ENCODE measurements around the gene RRM1. TPM values are rescaled to one million over a fixed set of nuclear protein-coding genes. Genes with fewer than 3 reads are reported as not detected.

The RRM1 gene
- total and polyA plus RNA-seq, 7 donors = 9.0 to 39.6 (median 28.5) TPM

GRCh38 chr11:4066910-4067309 is 27.7 kb upstream of the RRM1 start:
- intact Hi-C loops (cut with DNase I) = no loop called here
- TF ChIP-seq POLR2AphosphoS5 (IDR thresholded peaks at IDR 0.05) = no peak
- TF ChIP-seq, protein P1, sequence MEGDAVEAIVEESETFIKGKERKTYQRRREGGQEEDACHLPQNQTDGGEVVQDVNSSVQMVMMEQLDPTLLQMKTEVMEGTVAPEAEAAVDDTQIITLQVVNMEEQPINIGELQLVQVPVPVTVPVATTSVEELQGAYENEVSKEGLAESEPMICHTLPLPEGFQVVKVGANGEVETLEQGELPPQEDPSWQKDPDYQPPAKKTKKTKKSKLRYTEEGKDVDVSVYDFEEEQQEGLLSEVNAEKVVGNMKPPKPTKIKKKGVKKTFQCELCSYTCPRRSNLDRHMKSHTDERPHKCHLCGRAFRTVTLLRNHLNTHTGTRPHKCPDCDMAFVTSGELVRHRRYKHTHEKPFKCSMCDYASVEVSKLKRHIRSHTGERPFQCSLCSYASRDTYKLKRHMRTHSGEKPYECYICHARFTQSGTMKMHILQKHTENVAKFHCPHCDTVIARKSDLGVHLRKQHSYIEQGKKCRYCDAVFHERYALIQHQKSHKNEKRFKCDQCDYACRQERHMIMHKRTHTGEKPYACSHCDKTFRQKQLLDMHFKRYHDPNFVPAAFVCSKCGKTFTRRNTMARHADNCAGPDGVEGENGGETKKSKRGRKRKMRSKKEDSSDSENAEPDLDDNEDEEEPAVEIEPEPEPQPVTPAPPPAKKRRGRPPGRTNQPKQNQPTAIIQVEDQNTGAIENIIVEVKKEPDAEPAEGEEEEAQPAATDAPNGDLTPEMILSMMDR (IDR thresholded peaks at IDR 0.05) = no peak
- no peak for TF ChIP-seq POLR2A (IDR thresholded peaks at IDR 0.05)
- no peak for TF ChIP-seq EP300 (IDR thresholded peaks at IDR 0.05)
- no peak for DNase-seq
- Histone ChIP-seq H3K27ac (no peak overlapping the region), H3K36me3 (no peaks in the 10 kb centered on the region), H3K9me3 (no peaks in the 10 kb centered on the region), H3K4me3 (no peak overlapping the region), H3K4me1 (peaks cover 0 to 71% (median 50%) of the 10 kb centered on the region in 4 donors), H3K27me3 (no peaks in the 10 kb centered on the region)
- WGBS, 2 donors = 56 to 74% methylated on average over 5 of the region's 5 CpGs

DNA sequence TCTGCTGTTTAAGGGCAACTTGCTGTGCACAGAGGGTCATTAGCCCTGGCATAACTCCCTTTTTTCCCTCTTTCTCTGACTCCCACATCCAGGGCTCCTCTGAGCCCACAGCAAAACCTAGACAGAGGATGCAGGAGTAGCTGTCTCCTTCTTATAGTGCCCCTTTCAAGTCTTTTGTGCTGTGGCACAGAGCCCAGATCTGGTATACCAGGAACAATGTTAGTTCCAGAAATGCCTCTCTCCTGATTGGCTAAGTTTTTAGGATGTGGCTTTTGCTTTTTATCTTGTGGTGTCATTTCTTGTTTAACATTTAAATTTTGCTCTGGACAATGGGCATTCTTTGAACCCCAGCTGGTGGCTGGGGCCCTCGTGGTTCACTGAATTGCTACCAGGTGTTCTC is 25.6 kb upstream of the RRM1 start:
- TF ChIP-seq POLR2A (IDR thresholded peaks at IDR 0.05) (no peak), POLR2AphosphoS5 (IDR thresholded peaks at IDR 0.05) (no peak), EP300 (IDR thresholded peaks at IDR 0.05) (no peak)
- TF ChIP-seq, protein P1 (IDR thresholded peaks at IDR 0.05) = no peak
- peaks cover 0 to 4% (median 0%) of the 10 kb centered on the region in 4 donors for H3K36me3 ChIP-seq
- no peak overlapping the region for H3K4me3 ChIP-seq
- H3K27ac ChIP-seq = peak overlapping the region in 1 of 4 donors; percentile 5
- no peaks in the 10 kb centered on the region for H3K27me3 ChIP-seq
- DNase-seq = no peak
- no peaks in the 10 kb centered on the region for H3K9me3 ChIP-seq
- intact Hi-C loops (cut with DNase I) = no loop called here
- WGBS, 2 donors = 43 to 67% methylated on average over 1 of the region's 1 CpG
- peaks cover 0 to 65% (median 44%) of the 10 kb centered on the region in 4 donors for H3K4me1 ChIP-seq

DNA sequence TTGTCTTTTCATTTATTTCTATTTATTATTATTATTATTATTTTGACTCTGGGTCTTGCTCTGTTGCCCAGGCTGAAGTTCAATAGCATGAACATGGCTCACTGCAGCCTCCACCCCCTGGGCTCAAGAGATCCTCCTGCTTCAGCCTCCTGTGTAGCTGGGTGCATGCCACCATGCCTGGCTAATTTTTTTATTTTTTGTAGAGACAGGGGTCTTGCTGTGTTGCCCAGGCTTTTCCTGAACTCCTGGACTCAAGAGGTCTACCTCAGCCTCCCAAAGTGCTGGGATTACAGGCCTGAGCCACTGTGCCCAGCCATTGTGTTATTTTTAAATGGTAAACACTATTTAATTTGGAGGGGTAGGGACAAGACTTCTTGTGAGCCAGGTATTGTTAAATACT is 23.3 kb upstream of the RRM1 start:
- intact Hi-C loops (cut with DNase I) = no loop called here
- Histone ChIP-seq H3K4me3 (no peak overlapping the region), H3K4me1 (peaks cover 0 to 41% (median 20%) of the 10 kb centered on the region in 4 donors), H3K27me3 (no peaks in the 10 kb centered on the region), H3K36me3 (peaks cover 0 to 18% (median 2%) of the 10 kb centered on the region in 4 donors), H3K27ac (peak overlapping the region in 1 of 4 donors; percentile 2), H3K9me3 (no peaks in the 10 kb centered on the region)
- DNase-seq = no peak
- TF ChIP-seq POLR2A (IDR thresholded peaks at IDR 0.05) = no peak
- TF ChIP-seq POLR2AphosphoS5 (IDR thresholded peaks at IDR 0.05) = no peak
- no peak for TF ChIP-seq EP300 (IDR thresholded peaks at IDR 0.05)

- no peak for DNase-seq
- Histone ChIP-seq H3K4me1 (peaks cover 0 to 38% (median 19%) of the 10 kb centered on the region in 4 donors), H3K4me3 (no peak overlapping the region), H3K27me3 (no peaks in the 10 kb centered on the region), H3K9me3 (no peaks in the 10 kb centered on the region), H3K27ac (peak overlapping the region in 2 of 4 donors; percentile 2 to 44), H3K36me3 (peaks cover 0 to 18% (median 2%) of the 10 kb centered on the region in 4 donors)
- intact Hi-C loops (cut with DNase I) = loop anchor here (1.0 kb wide), 1 partner anchor 217 kb away; the partner anchor contains the start of gene STIM1
- no peak for TF ChIP-seq POLR2A (IDR thresholded peaks at IDR 0.05)
- TF ChIP-seq POLR2AphosphoS5 (IDR thresholded peaks at IDR 0.05) = no peak
- no peak for TF ChIP-seq EP300 (IDR thresholded peaks at IDR 0.05)
- TF ChIP-seq, protein P1 (IDR thresholded peaks at IDR 0.05) = no peak
Observed at GRCh38 chr11:4071914-4072313, 22.7 kb upstream of the RRM1 start.

DNA sequence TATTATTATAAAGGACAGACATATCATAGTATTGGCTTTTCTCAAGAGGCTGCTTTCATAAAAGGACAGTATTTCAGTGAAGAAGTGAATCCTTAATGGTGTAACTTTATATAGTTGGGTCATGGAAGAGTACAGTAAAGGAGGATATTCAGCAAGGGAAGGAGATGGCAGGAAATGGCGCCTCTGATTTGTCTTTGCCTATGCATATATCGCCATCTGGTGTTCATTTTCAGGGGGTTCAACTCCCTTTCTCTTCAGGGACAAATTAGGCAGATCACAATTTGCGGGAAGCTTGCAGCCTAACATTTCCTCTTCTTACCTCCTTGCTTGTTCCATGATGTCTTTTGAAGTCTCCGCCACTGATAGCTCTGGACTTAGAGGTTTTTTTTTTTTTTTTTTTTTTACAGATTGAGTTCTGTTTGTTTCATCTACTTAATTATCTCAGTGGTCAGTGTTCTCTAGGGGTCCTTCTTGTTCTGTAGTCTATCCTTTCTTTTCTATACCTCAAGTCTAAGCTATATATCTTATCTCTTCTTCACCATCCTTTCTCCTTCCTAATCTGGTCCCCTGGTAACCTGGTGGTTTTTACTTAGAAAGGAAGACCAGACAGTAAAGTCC is 21.8 kb upstream of the RRM1 start:
- H3K27me3 ChIP-seq = no peaks in the 10 kb centered on the region
- no peak for TF ChIP-seq EP300 (IDR thresholded peaks at IDR 0.05)
- TF ChIP-seq, protein P1 (IDR thresholded peaks at IDR 0.05) = peak; percentile 76 to 93 (median 81)
- TF ChIP-seq POLR2A (IDR thresholded peaks at IDR 0.05) = no peak
- peak in 3 of 4 donors; percentile 19 to 34 (median 24) for TF ChIP-seq POLR2AphosphoS5 (IDR thresholded peaks at IDR 0.05)
- peaks cover 0 to 38% (median 19%) of the 10 kb centered on the region in 4 donors for H3K4me1 ChIP-seq
- peaks cover 0 to 18% (median 2%) of the 10 kb centered on the region in 4 donors for H3K36me3 ChIP-seq
- 6 to 8% methylated on average over 4 of the region's 4 CpGs for WGBS, 2 donors
- intact Hi-C loops (cut with DNase I) = loop anchor here (1.0 kb wide), 1 partner anchor 217 kb away; the partner anchor contains the start of gene STIM1
- H3K9me3 ChIP-seq = no peaks in the 10 kb centered on the region
- H3K27ac ChIP-seq = peak overlapping the region in 1 of 4 donors; percentile 44
- no peak overlapping the region for H3K4me3 ChIP-seq
- DNase-seq = peak; percentile 83

All from sigmoid colon (tissue), 7 donors.